ENCODE data around the gene HSPA2.

DNA sequence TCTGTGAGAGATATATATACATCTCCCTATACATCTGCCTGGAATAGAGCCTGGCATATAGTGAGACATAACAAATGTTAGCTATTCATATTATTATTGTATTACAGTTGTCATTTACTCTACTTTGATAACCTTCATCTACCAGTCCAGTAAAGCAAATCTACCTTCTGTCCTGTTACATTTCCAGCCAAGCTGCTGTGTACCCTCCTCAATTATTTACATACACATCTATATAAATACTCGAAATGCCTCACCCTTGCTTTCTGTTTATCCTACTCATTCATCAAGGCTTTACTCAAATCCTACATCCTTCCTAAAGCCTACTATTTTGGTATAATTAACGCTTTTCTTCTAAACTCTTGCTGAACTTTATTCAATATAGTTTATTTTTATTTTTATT is 27.3 kb upstream of the HSPA2 start:
- TF ChIP-seq POLR2A (IDR thresholded peaks at IDR 0.05; ENCODE audit: extremely low read depth, insufficient read length) (no peak), MYC (IDR thresholded peaks at IDR 0.05; ENCODE audit: low read depth, low read length) (no peak)
- TF ChIP-seq, protein P1, sequence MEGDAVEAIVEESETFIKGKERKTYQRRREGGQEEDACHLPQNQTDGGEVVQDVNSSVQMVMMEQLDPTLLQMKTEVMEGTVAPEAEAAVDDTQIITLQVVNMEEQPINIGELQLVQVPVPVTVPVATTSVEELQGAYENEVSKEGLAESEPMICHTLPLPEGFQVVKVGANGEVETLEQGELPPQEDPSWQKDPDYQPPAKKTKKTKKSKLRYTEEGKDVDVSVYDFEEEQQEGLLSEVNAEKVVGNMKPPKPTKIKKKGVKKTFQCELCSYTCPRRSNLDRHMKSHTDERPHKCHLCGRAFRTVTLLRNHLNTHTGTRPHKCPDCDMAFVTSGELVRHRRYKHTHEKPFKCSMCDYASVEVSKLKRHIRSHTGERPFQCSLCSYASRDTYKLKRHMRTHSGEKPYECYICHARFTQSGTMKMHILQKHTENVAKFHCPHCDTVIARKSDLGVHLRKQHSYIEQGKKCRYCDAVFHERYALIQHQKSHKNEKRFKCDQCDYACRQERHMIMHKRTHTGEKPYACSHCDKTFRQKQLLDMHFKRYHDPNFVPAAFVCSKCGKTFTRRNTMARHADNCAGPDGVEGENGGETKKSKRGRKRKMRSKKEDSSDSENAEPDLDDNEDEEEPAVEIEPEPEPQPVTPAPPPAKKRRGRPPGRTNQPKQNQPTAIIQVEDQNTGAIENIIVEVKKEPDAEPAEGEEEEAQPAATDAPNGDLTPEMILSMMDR (IDR thresholded peaks at IDR 0.05; ENCODE audit: low read depth, low read length): no peak
- TF ChIP-seq, protein P2, sequence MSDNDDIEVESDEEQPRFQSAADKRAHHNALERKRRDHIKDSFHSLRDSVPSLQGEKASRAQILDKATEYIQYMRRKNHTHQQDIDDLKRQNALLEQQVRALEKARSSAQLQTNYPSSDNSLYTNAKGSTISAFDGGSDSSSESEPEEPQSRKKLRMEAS (IDR thresholded peaks at IDR 0.05; ENCODE audit: low read depth, low read length): no peak
